IMR-90 (cell line): ENCODE measurements around the gene C16orf86. TPM values are rescaled to one million over a fixed set of nuclear protein-coding genes. Genes with fewer than 3 reads are reported as not detected.

Experiments used
- ATAC-seq: fragments of 200-7000 bp; cut with Tn5 transposase; 2 replicates; pipeline ENCODE4 v1.9.1; 2020; ENCODE audit warnings: low read depth, mild to moderate bottlenecking, moderate library complexity
- BruUV-seq: library from RNA; stranded (reverse); fragments of 400-500 nt; replicated peaks from 2 replicates; lab custom pipeline; 2021; lab: Mats Ljungman, UMichigan
- CTCF ChIA-PET: fragments of 300-600 bp; formaldehyde crosslinking; extraction: SDS; loops from one replicate; lab custom pipeline; 2021; ENCODE audit warnings: antibody characterized with exemption; lab: Yijun Ruan, JAX
- POLR2A ChIA-PET: fragments of 300-600 bp; sonication (Branson Sonifier 250); formaldehyde crosslinking; loops from one replicate; lab custom pipeline; 2022; ENCODE audit warnings: antibody characterized with exemption; ENCODE audit not compliant: unreplicated experiment; lab: Charles Lee
- DNase-seq: peaks from one replicate; pipeline ENCODE4 v3.0.0; 2013
- H2AFZ ChIP-seq: replicated peaks from 2 replicates; pipeline ENCODE3; 2013; ENCODE audit warnings: low read length, mild to moderate bottlenecking; ENCODE audit not compliant: poor library complexity
- H2AK5ac ChIP-seq: 2 replicates; pipeline ENCODE4 v1.6.1; 2013; ENCODE audit warnings: low read depth, low read length, inconsistent platforms
- H2AK9ac ChIP-seq: replicated peaks from 2 replicates; pipeline ENCODE3; 2013; ENCODE audit warnings: mild to moderate bottlenecking, low read depth, low read length, moderate library complexity; ENCODE audit not compliant: poor library complexity
- H2BK120ac ChIP-seq: 2 replicates; pipeline ENCODE4 v1.6.1; 2013; ENCODE audit warnings: low read depth, low read length, inconsistent platforms
- H2BK15ac ChIP-seq: 3 replicates; pipeline ENCODE4 v1.6.1; 2013; ENCODE audit warnings: low read depth, low read length, inconsistent platforms
- H2BK20ac ChIP-seq: 2 replicates; pipeline ENCODE4 v1.6.1; 2013; ENCODE audit warnings: low read depth, mild to moderate bottlenecking, inconsistent platforms, low read length, moderate library complexity
- H2BK5ac ChIP-seq: 2 replicates; pipeline ENCODE4 v1.6.1; 2013; ENCODE audit warnings: mild to moderate bottlenecking, low read depth, low read length, inconsistent platforms; ENCODE audit not compliant: poor library complexity, severe bottlenecking
- H3K14ac ChIP-seq: replicated peaks from 2 replicates; pipeline ENCODE4 v1.6.1; 2013; ENCODE audit warnings: low read depth, low read length, inconsistent platforms
- H3K18ac ChIP-seq: 2 replicates; pipeline ENCODE4 v1.6.1; 2013; ENCODE audit warnings: low read depth, low read length, control low read depth
- H3K23ac ChIP-seq: 2 replicates; pipeline ENCODE4 v1.6.1; 2013; ENCODE audit warnings: low read depth, low read length, inconsistent platforms
- H3K27ac ChIP-seq: 2 replicates; pipeline ENCODE4 v1.5.1; 2013; ENCODE audit warnings: mild to moderate bottlenecking, control low read depth, low read length; ENCODE audit not compliant: insufficient read depth
- H3K27me3 ChIP-seq: 2 replicates; pipeline ENCODE4 v1.6.1; 2013; ENCODE audit warnings: low read length; ENCODE audit not compliant: control insufficient read depth, insufficient read depth
- H3K36me3 ChIP-seq: 2 replicates; pipeline ENCODE4 v1.6.1; 2013; ENCODE audit warnings: low read length, mixed read lengths; ENCODE audit not compliant: control insufficient read depth, insufficient read depth
- H3K4ac ChIP-seq: 2 replicates; pipeline ENCODE4 v1.6.1; 2013; ENCODE audit warnings: low read depth, low read length, inconsistent platforms
- H3K4me1 ChIP-seq: 2 replicates; pipeline ENCODE4 v1.6.1; 2013; ENCODE audit warnings: low read length, mixed read lengths; ENCODE audit not compliant: control insufficient read depth, insufficient read depth
- H3K4me2 ChIP-seq: 2 replicates; pipeline ENCODE4 v1.6.1; 2013; ENCODE audit warnings: low read depth, mild to moderate bottlenecking, control low read depth, low read length, moderate library complexity
- H3K4me3 ChIP-seq: 2 replicates; pipeline ENCODE4 v1.5.1; 2013; ENCODE audit warnings: low read depth, mild to moderate bottlenecking, control low read depth, low read length, moderate library complexity; ENCODE audit not compliant: insufficient read depth
- H3K56ac ChIP-seq: 2 replicates; pipeline ENCODE4 v1.6.1; 2013; ENCODE audit warnings: low read length, inconsistent platforms; ENCODE audit not compliant: insufficient read depth; ENCODE audit errors: extremely low read depth
- H3K79me1 ChIP-seq, 2 experiments: 2 replicates each; pipeline ENCODE4 v1.6.1; 2013; ENCODE audit warnings: low read length in 2 of 2, inconsistent platforms in 1 of 2, low read depth in 1 of 2
- H3K9ac ChIP-seq: 2 replicates; pipeline ENCODE4 v1.6.1; 2013; ENCODE audit warnings: low read depth, low read length, control low read depth
- H3K9me1 ChIP-seq: 2 replicates; pipeline ENCODE4 v1.6.1; 2013; ENCODE audit warnings: low read length, inconsistent platforms; ENCODE audit not compliant: insufficient read depth
- H3K9me3 ChIP-seq: 2 replicates; pipeline ENCODE4 v1.6.1; 2013; ENCODE audit warnings: low read length; ENCODE audit not compliant: control insufficient read depth, insufficient read depth
- H4K20me1 ChIP-seq: 2 replicates; pipeline ENCODE4 v1.6.1; 2013; ENCODE audit warnings: low read length, inconsistent platforms; ENCODE audit not compliant: insufficient read depth
- H4K5ac ChIP-seq: 2 replicates; pipeline ENCODE4 v1.6.1; 2013; ENCODE audit warnings: mild to moderate bottlenecking, low read depth, low read length, control low read depth
- H4K8ac ChIP-seq, 2 experiments: 2 replicates each; pipeline ENCODE4 v1.6.1; 2013; ENCODE audit warnings: low read depth in 2 of 2, low read length in 2 of 2, control low read depth in 1 of 2, inconsistent platforms in 1 of 2
- H4K91ac ChIP-seq: 2 replicates; pipeline ENCODE4 v1.6.1; 2013; ENCODE audit warnings: low read depth, low read length, inconsistent platforms; ENCODE audit not compliant: insufficient read depth
- MAZ ChIP-seq: IDR thresholded peaks from 2 replicates; pipeline ENCODE4 v1.6.1; 2012; ENCODE audit warnings: low read depth, mild to moderate bottlenecking, low read length, improper control_type of control experiment, moderate library complexity, borderline replicate concordance
- RCOR1 ChIP-seq: IDR thresholded peaks from 2 replicates; pipeline ENCODE4 v1.6.1; 2012; ENCODE audit warnings: mild to moderate bottlenecking, low read length, improper control_type of control experiment; ENCODE audit not compliant: insufficient replicate concordance
- WGBS, 2 experiments: methylation state at CpG; one replicate each; pipeline versions ENCODE4 v1.1.5 to v1.1.7; 2013; ENCODE audit warnings: missing lambda C conversion rate in 2 of 2; ENCODE audit not compliant: insufficient read length in 1 of 2; ENCODE audit errors: extremely low coverage in 2 of 2; 5-methylcytosine and 5-hydroxymethylcytosine counted together
- dilution Hi-C: fragments of 300-500 bp; cut with HindIII; formaldehyde crosslinking; loops from one replicate; pipeline ENCODE4 v1.14.3; 2018; ENCODE audit warnings: low sequenced_read_pairs; ENCODE audit not compliant: unreplicated experiment
- in situ Hi-C: fragments of 300-500 bp; cut with MboI; formaldehyde crosslinking; loops from 3 replicates; pipeline ENCODE4 v1.14.3; 2019; ENCODE audit warnings: low sequenced_read_pairs, inconsistent platforms, mixed read lengths
- intact Hi-C: fragments of 100-400 bp; cut with micrococcal nuclease; formaldehyde crosslinking; loops from 2 replicates; pipeline ENCODE4 v1.10.0; 2022
- polyA plus RNA-seq, 3 experiments: library from polyadenylated mRNA; depleted of rRNA; stranded (reverse); fragments of >200 nt; gene quantifications; 2 replicates each; pipeline ENCODE4 v1.2.3, GENCODE V29; 2012; ENCODE audit warnings: low replicate concordance in 1 of 3
- total RNA-seq: library from RNA; depleted of rRNA; stranded (reverse); fragments of >200 nt; gene quantifications from 2 replicates; pipeline ENCODE4 v1.2.3, GENCODE V29; 2012

C16orf86 gene
- total and polyA plus RNA-seq, 2 of the 4 experiments (the other 2 are of a cell fraction): 0.54 to 0.70 TPM

- ChIA-PET CTCF (no interaction called here), POLR2A (no interaction called here)
- H4K91ac ChIP-seq: no peak overlapping the region
- no peak overlapping the region for H3K27ac ChIP-seq
- no peak overlapping the region for H2BK20ac ChIP-seq
- H2BK15ac ChIP-seq: no peak overlapping the region
- H3K4me2 ChIP-seq: no peak overlapping the region
- intact Hi-C loops: no loop called here
- H3K4ac ChIP-seq: no peak overlapping the region
- no peak overlapping the region for H3K18ac ChIP-seq
- no peak overlapping the region for H2AK5ac ChIP-seq
- H4K8ac ChIP-seq: no peak overlapping the region
- no TSS peak for BruUV-seq
- peaks cover 28% of the 10 kb centered on the region for H3K36me3 ChIP-seq
- no peaks in the 10 kb centered on the region; the same call in 1 of the 2 replicates for H3K9me1 ChIP-seq
- dilution Hi-C loops: no loop called here
- no peaks in the 10 kb centered on the region for H3K9me3 ChIP-seq
- H3K27me3 ChIP-seq: no peaks in the 10 kb centered on the region
- H4K20me1 ChIP-seq: peaks cover 5% of the 10 kb centered on the region
- H3K9ac ChIP-seq: no peak overlapping the region
- H3K56ac ChIP-seq: no peak overlapping the region
- H3K23ac ChIP-seq: no peak overlapping the region
- H2BK120ac ChIP-seq: no peak overlapping the region
- no peak overlapping the region for H4K5ac ChIP-seq
- ATAC-seq (no peak), DNase-seq (no peak)
- in situ Hi-C loops: no loop called here
- H3K79me1 ChIP-seq: peaks cover 6 to 19% of the 10 kb centered on the region in 2 experiments; a peak in 3 of 4 replicates
- no peak overlapping the region for H2AK9ac ChIP-seq
- H2BK5ac ChIP-seq: no peak overlapping the region
- WGBS, 2 experiments: 94% methylated on average over 2 of the region's 8 CpGs; no CpG with 5 or more reads in 1 of the 2 experiments
- TF ChIP-seq RCOR1 (no peak), MAZ (no peak)
- peaks cover 5% of the 10 kb centered on the region for H3K4me1 ChIP-seq
- no peak overlapping the region for H3K4me3 ChIP-seq
- no peak overlapping the region for H2AFZ ChIP-seq
- no peak overlapping the region for H3K14ac ChIP-seq
Measured at GRCh38 chr16:67636713-67637112, 29.9 kb upstream of the C16orf86 start.
